H9 (cell line): ENCODE results near the gene TTLL4. TPM values are rescaled to one million over a fixed set of nuclear protein-coding genes. Genes with fewer than 3 reads are reported as not detected.

Experiments used
- DNase-seq: peaks from one replicate; pipeline ENCODE4 v3.0.0-alpha.2; 2017
- H2AFZ ChIP-seq: one replicate; pipeline ENCODE4 v1.6.1; 2013; ENCODE audit warnings: mild to moderate bottlenecking, low read length, control low read depth, moderate library complexity
- H2AK5ac ChIP-seq: 2 replicates; pipeline ENCODE4 v1.6.1; 2013; ENCODE audit warnings: low read length, control low read depth, mixed read lengths; ENCODE audit not compliant: insufficient read length
- H2BK120ac ChIP-seq: one replicate; pipeline ENCODE4 v1.6.1; 2013; ENCODE audit warnings: low read depth, mild to moderate bottlenecking, low read length, control low read depth, inconsistent platforms; ENCODE audit not compliant: poor library complexity, severe bottlenecking
- H2BK12ac ChIP-seq: 2 replicates; pipeline ENCODE4 v1.6.1; 2013; ENCODE audit warnings: low read length, control low read depth, mixed read lengths, low read depth; ENCODE audit not compliant: insufficient read length
- H2BK15ac ChIP-seq: 2 replicates; pipeline ENCODE4 v1.6.1; 2013; ENCODE audit warnings: low read depth, low read length, control low read depth
- H2BK20ac ChIP-seq: one replicate; pipeline ENCODE4 v1.6.1; 2013; ENCODE audit warnings: low read depth, mild to moderate bottlenecking, low read length, control low read depth, inconsistent platforms; ENCODE audit not compliant: poor library complexity, severe bottlenecking
- H2BK5ac ChIP-seq: 2 replicates; pipeline ENCODE4 v1.6.1; 2013; ENCODE audit warnings: low read length, control low read depth, mixed read lengths; ENCODE audit not compliant: insufficient read length
- H3K14ac ChIP-seq: 2 replicates; pipeline ENCODE4 v1.6.1; 2013; ENCODE audit warnings: low read length, control low read depth; ENCODE audit not compliant: insufficient read depth
- H3K18ac ChIP-seq: 2 replicates; pipeline ENCODE4 v1.6.1; 2013; ENCODE audit warnings: low read depth, mild to moderate bottlenecking, mixed read lengths, low read length, control low read depth; ENCODE audit not compliant: insufficient read length
- H3K23ac ChIP-seq: 2 replicates; pipeline ENCODE4 v1.6.1; 2013; ENCODE audit warnings: low read length, control low read depth, mixed read lengths, low read depth; ENCODE audit not compliant: insufficient read length
- H3K23me2 ChIP-seq: 2 replicates; pipeline ENCODE4 v1.6.1; 2013; ENCODE audit warnings: low read depth, mild to moderate bottlenecking, mixed read lengths, low read length, control low read depth; ENCODE audit not compliant: insufficient read length, poor library complexity, severe bottlenecking
- H3K27ac ChIP-seq: 2 replicates; pipeline ENCODE4 v1.5.1; 2013; ENCODE audit warnings: low read length, control low read depth, mixed read lengths, low read depth; ENCODE audit not compliant: insufficient read length
- H3K27me3 ChIP-seq: 2 replicates; pipeline ENCODE4 v1.6.1; 2013; ENCODE audit warnings: low read length, control low read depth, inconsistent platforms; ENCODE audit not compliant: insufficient read depth
- H3K4ac ChIP-seq: 2 replicates; pipeline ENCODE4 v1.6.1; 2013; ENCODE audit warnings: low read depth, mild to moderate bottlenecking, control low read depth, inconsistent platforms, low read length, moderate library complexity
- H3K4me1 ChIP-seq: 2 replicates; pipeline ENCODE4 v1.6.1; 2013; ENCODE audit warnings: low read length, control low read depth, inconsistent platforms; ENCODE audit not compliant: insufficient read depth
- H3K4me2 ChIP-seq: 2 replicates; pipeline ENCODE4 v1.6.1; 2013; ENCODE audit warnings: low read length, control low read depth, mixed read lengths; ENCODE audit not compliant: insufficient read length, insufficient read depth
- H3K56ac ChIP-seq: 2 replicates; pipeline ENCODE4 v1.6.1; 2013; ENCODE audit warnings: low read depth, mild to moderate bottlenecking, mixed read lengths, low read length, control low read depth; ENCODE audit not compliant: insufficient read length
- H3K79me1 ChIP-seq: 2 replicates; pipeline ENCODE4 v1.6.1; 2013; ENCODE audit warnings: low read depth, mild to moderate bottlenecking, moderate library complexity, low read length, control low read depth, inconsistent platforms; ENCODE audit not compliant: insufficient read depth, poor library complexity, severe bottlenecking
- H3K79me2 ChIP-seq: 2 replicates; pipeline ENCODE4 v1.6.1; 2013; ENCODE audit warnings: low read length, control low read depth, inconsistent platforms; ENCODE audit not compliant: insufficient read depth
- H3K9ac ChIP-seq: 2 replicates; pipeline ENCODE4 v1.6.1; 2013; ENCODE audit warnings: low read length, control low read depth, mixed read lengths; ENCODE audit not compliant: insufficient read length; ENCODE audit errors: extremely low read depth
- H3K9me3 ChIP-seq: one replicate; pipeline ENCODE4 v1.6.1; 2013; ENCODE audit warnings: low read depth, low read length, inconsistent platforms; ENCODE audit not compliant: control insufficient read depth
- H3T11ph ChIP-seq: one replicate; pipeline ENCODE4 v1.6.1; 2013; ENCODE audit warnings: mild to moderate bottlenecking, low read length, control low read depth, inconsistent platforms
- H4K20me1 ChIP-seq: one replicate; pipeline ENCODE4 v1.6.1; 2013; ENCODE audit not compliant: control insufficient read depth, insufficient read length, insufficient read depth
- H4K5ac ChIP-seq: 2 replicates; pipeline ENCODE4 v1.6.1; 2013; ENCODE audit warnings: low read depth, mild to moderate bottlenecking, mixed read lengths, low read length, control low read depth; ENCODE audit not compliant: insufficient read length
- H4K8ac ChIP-seq: replicated peaks from 2 replicates; pipeline ENCODE4 v1.6.1; 2013; ENCODE audit warnings: low read length, control low read depth, mixed read lengths, low read depth; ENCODE audit not compliant: insufficient read length
- H4K91ac ChIP-seq: 2 replicates; pipeline ENCODE4 v1.6.1; 2013; ENCODE audit warnings: low read depth, mild to moderate bottlenecking, moderate library complexity, mixed read lengths, low read length, control low read depth; ENCODE audit not compliant: insufficient read length
- H3K27ac Mint-ChIP-seq, 3 experiments: 2 replicates in 2 of 3; 3 replicates in 1 of 3; pipeline ENCODE4 v1.8.0; 2020 to 2021; ENCODE audit warnings: mixed read lengths in 3 of 3, mild to moderate bottlenecking in 1 of 3, moderate library complexity in 1 of 3
- H3K27me3 Mint-ChIP-seq: 2 replicates; pipeline ENCODE4 v1.8.0; 2021; ENCODE audit warnings: low read depth, mild to moderate bottlenecking, moderate library complexity, mixed read lengths
- H3K36me3 Mint-ChIP-seq, 3 experiments: 2 replicates in 2 of 3; 3 replicates in 1 of 3; pipeline ENCODE4 v1.8.0; 2020 to 2021; ENCODE audit warnings: low read depth in 3 of 3, mixed read lengths in 3 of 3; ENCODE audit not compliant: insufficient read depth in 1 of 3
- H3K4me1 Mint-ChIP-seq, 2 experiments: 2 replicates each; pipeline ENCODE4 v1.8.0; 2020; ENCODE audit warnings: mixed read lengths in 2 of 2
- H3K4me3 Mint-ChIP-seq, 2 experiments: 2 replicates in 1 of 2; 3 replicates in 1 of 2; pipeline ENCODE4 v1.8.0; 2020 to 2021; ENCODE audit warnings: mild to moderate bottlenecking in 2 of 2, mixed read lengths in 2 of 2, moderate library complexity in 1 of 2
- H3K9me3 Mint-ChIP-seq, 2 experiments: 2 replicates in 1 of 2; 3 replicates in 1 of 2; pipeline ENCODE4 v1.8.0; 2020; ENCODE audit warnings: mild to moderate bottlenecking in 2 of 2, mixed read lengths in 2 of 2, moderate library complexity in 1 of 2
- WGBS: extraction: QIAGEN DNeasy Blood & Tissue Kit; methylation state at CpG from one replicate; pipeline ENCODE4 v1.1.7; 2013; ENCODE audit warnings: missing lambda C conversion rate, low lambda C conversion rate, mixed read lengths; ENCODE audit not compliant: insufficient read length; ENCODE audit errors: extremely low coverage; 5-methylcytosine and 5-hydroxymethylcytosine counted together
- total RNA-seq: library from RNA; stranded (reverse); gene quantifications from 2 replicates; pipeline ENCODE4 v1.2.1, GENCODE V29; 2021
- TF ChIP-seq, protein P1 (sequence below): fragments of 200-600 bp; sonication (generic); conservative IDR thresholded peaks from 3 replicates; pipeline ENCODE4 v1.8.0; 2021; ENCODE audit warnings: antibody characterized with exemption, mild to moderate bottlenecking

TTLL4 gene
- total RNA-seq, 1 experiment from 2014 or later = 96.4 TPM

DNA sequence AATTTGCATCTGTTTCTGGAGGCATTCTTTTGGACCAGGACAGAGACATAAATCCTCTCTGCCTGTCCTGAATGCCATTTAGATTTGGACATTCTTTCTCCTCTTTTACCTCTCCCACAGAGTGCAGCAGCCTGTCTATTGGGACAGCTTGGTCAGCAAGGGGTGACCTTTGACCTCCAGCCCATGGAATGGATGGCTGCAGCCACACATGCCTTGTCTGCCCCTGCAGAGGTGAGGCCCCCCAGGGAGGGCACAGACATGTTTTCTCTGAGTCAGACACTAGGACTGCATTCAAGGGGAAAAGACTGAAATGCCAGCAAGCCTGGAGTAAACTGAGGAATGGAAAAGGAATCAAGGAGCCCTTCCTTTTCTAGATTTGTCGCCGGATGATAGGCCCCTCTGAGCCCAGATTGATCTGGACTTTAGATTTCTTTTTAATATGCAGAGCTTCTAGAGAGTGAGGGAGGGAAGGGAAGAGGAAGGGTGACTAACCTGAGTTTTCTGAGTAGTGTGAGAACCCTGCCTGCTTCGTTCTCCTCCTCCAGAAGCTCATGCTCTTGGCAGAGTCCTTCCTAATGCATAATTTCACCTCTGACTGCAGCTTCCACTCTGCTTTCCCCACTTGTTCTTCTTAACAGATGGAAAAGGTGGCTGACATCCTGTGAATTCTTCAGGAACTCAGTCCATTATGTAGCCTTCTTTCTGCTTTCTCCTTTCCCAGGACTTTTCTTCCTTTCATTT, 16.1 kb upstream of the TTLL4 start:
- no peaks in the 10 kb centered on the region for H3K9me3 Mint-ChIP-seq
- DNase-seq = no peak
- no CpG with 5 or more reads among the region's 3 CpGs for WGBS

More for the DNA sequence above, 16.1 kb upstream of the TTLL4 start:
- no peaks in the 10 kb centered on the region for H3K4me1 ChIP-seq
- no peak overlapping the region; a peak in 1 of 7 replicates for H3K27ac Mint-ChIP-seq
- H3K4me1 Mint-ChIP-seq = no peaks in the 10 kb centered on the region
- H3K36me3 Mint-ChIP-seq = peaks cover 6 to 62% (median 39%) of the 10 kb centered on the region in 3 experiments; a peak in 6 of 7 replicates
- no peak overlapping the region for H2AK5ac ChIP-seq
- no peaks in the 10 kb centered on the region for H3K27me3 Mint-ChIP-seq
- no peak overlapping the region for H2BK12ac ChIP-seq
- H3K27ac ChIP-seq = no peak overlapping the region
- H3K4me3 Mint-ChIP-seq = no peak overlapping the region
- H2BK120ac ChIP-seq = no peak overlapping the region
- H3K79me2 ChIP-seq = no peaks in the 10 kb centered on the region
- no peak overlapping the region for H3K23ac ChIP-seq
- H3K4me2 ChIP-seq = no peak overlapping the region
- H3T11ph ChIP-seq = no peak overlapping the region
- H3K9me3 ChIP-seq = no peaks in the 10 kb centered on the region
- H4K20me1 ChIP-seq = no peaks in the 10 kb centered on the region
- no peak overlapping the region for H3K4ac ChIP-seq
- no peak overlapping the region for H2BK15ac ChIP-seq
- H2BK20ac ChIP-seq = no peak overlapping the region
- H3K79me1 ChIP-seq = no peaks in the 10 kb centered on the region
- H4K5ac ChIP-seq = no peak overlapping the region
- H3K27me3 ChIP-seq = no peaks in the 10 kb centered on the region
- no peaks in the 10 kb centered on the region for H3K23me2 ChIP-seq
- no peak overlapping the region for H4K91ac ChIP-seq
- H4K8ac ChIP-seq = no peak overlapping the region
- H3K9ac ChIP-seq = no peak overlapping the region
- no peak overlapping the region for H3K14ac ChIP-seq
- TF ChIP-seq, protein P1, sequence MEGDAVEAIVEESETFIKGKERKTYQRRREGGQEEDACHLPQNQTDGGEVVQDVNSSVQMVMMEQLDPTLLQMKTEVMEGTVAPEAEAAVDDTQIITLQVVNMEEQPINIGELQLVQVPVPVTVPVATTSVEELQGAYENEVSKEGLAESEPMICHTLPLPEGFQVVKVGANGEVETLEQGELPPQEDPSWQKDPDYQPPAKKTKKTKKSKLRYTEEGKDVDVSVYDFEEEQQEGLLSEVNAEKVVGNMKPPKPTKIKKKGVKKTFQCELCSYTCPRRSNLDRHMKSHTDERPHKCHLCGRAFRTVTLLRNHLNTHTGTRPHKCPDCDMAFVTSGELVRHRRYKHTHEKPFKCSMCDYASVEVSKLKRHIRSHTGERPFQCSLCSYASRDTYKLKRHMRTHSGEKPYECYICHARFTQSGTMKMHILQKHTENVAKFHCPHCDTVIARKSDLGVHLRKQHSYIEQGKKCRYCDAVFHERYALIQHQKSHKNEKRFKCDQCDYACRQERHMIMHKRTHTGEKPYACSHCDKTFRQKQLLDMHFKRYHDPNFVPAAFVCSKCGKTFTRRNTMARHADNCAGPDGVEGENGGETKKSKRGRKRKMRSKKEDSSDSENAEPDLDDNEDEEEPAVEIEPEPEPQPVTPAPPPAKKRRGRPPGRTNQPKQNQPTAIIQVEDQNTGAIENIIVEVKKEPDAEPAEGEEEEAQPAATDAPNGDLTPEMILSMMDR = no peak
- H2AFZ ChIP-seq = no peak overlapping the region
- H3K18ac ChIP-seq = no peak overlapping the region
- no peak overlapping the region for H2BK5ac ChIP-seq
- H3K56ac ChIP-seq = no peak overlapping the region
